Colonic mucosa (tissue), 4 donors: ENCODE measurements around the gene BACE2. TPM values are rescaled to one million over a fixed set of nuclear protein-coding genes. Genes with fewer than 3 reads are reported as not detected.

Experiments used
- DNase-seq: peaks from one replicate; pipeline ENCODE4 v3.0.0-alpha.2; 2020
- H3K27ac ChIP-seq: fragments of 200-600 bp; one replicate; pipeline ENCODE4 v1.8.0; 2021
- H3K27me3 ChIP-seq: fragments of 200-600 bp; one replicate; pipeline ENCODE4 v1.8.0; 2021
- H3K36me3 ChIP-seq: fragments of 200-600 bp; one replicate; pipeline ENCODE4 v1.8.0; 2021
- H3K4me1 ChIP-seq: fragments of 200-600 bp; one replicate; pipeline ENCODE4 v1.8.0; 2021; ENCODE audit warnings: mild to moderate bottlenecking
- H3K4me3 ChIP-seq: fragments of 200-600 bp; one replicate; pipeline ENCODE4 v1.8.0; 2021
- H3K9ac ChIP-seq, 2 donors: one replicate each; pipeline ENCODE4 v1.7.0; 2013; ENCODE audit warnings: control low read depth in 2 of 2, low read depth in 2 of 2, low read length in 2 of 2
- H3K9me3 ChIP-seq: fragments of 200-600 bp; one replicate; pipeline ENCODE4 v1.8.0; 2021
- CTCF ChIP-seq: fragments of 200-600 bp; IDR thresholded peaks from one replicate; pipeline ENCODE4 v1.8.0; 2022; ENCODE audit warnings: antibody characterized with exemption, mild to moderate bottlenecking
- intact Hi-C: fragments of 100-400 bp; cut with DNase I; formaldehyde crosslinking; loops from one replicate; pipeline ENCODE4 v1.14.1; 2022
- total RNA-seq, 2 donors: library from RNA; stranded (reverse); fragmentation: NEBNext Ultra II Directional in 1 of 2; extraction: Animal tissue kit (Norgen Biotek cat#: 25700) in 1 of 2; gene quantifications; one replicate each; pipeline ENCODE4 v1.2.1, GENCODE V29; 2021
- donor health status: healthy.
- donor health status: DM: no; HTN: no; CAD: no.
- donor health status: DM: no; HTN: no; CAD: no.

Gene BACE2
- total RNA-seq, 2 donors from 2014 or later: 69.5 to 80.2 TPM

GRCh38 chr21:41282412-41282811 is 114.5 kb downstream of the BACE2 start:
- H3K9ac ChIP-seq: no peak overlapping the region
- no peak for DNase-seq
- intact Hi-C loops: loop anchor here (2.0 to 10.0 kb wide), 5 partner anchors 80 to 492 kb away; partner anchors contain the start of gene MX2

GRCh38 chr21:41283211-41283818 is 115.4 kb downstream of the BACE2 start:
- DNase-seq: peak; percentile 64
- no peak overlapping the region for H3K4me3 ChIP-seq
- no peaks in the 10 kb centered on the region for H3K27me3 ChIP-seq
- no peak overlapping the region for H3K27ac ChIP-seq
- H3K9ac ChIP-seq: no peak overlapping the region
- H3K4me1 ChIP-seq: no peaks in the 10 kb centered on the region
- peak; percentile 77 for TF ChIP-seq CTCF
- intact Hi-C loops: loop anchor here (2.0 to 10.0 kb wide), 5 partner anchors 79 to 491 kb away; partner anchors contain the start of gene MX2
- no peaks in the 10 kb centered on the region for H3K9me3 ChIP-seq
- H3K36me3 ChIP-seq: no peaks in the 10 kb centered on the region

More at GRCh38 chr21:41282412-41282811, 114.5 kb downstream of the BACE2 start:
- H3K4me3 ChIP-seq: no peak overlapping the region
- no peaks in the 10 kb centered on the region for H3K9me3 ChIP-seq
- no peaks in the 10 kb centered on the region for H3K36me3 ChIP-seq
- no peak overlapping the region for H3K27ac ChIP-seq
- TF ChIP-seq CTCF: no peak
- no peaks in the 10 kb centered on the region for H3K27me3 ChIP-seq
- no peaks in the 10 kb centered on the region for H3K4me1 ChIP-seq

- no peaks in the 10 kb centered on the region for H3K4me1 ChIP-seq
- no peak overlapping the region for H3K27ac ChIP-seq
- H3K36me3 ChIP-seq: no peaks in the 10 kb centered on the region
- no peak overlapping the region for H3K9ac ChIP-seq
- H3K9me3 ChIP-seq: no peaks in the 10 kb centered on the region
- no peak for DNase-seq
- no peak overlapping the region for H3K4me3 ChIP-seq
- intact Hi-C loops: loop anchor here (10.0 kb wide), 3 partner anchors 165 to 485 kb away; no protein-coding TSS in a partner anchor
- no peak for TF ChIP-seq CTCF
- peaks cover 15% of the 10 kb centered on the region for H3K27me3 ChIP-seq
Observed at GRCh38 chr21:41289431-41289830, 121.5 kb downstream of the BACE2 start.

- Histone ChIP-seq H3K27ac (no peak overlapping the region), H3K4me3 (no peak overlapping the region), H3K9ac (no peak overlapping the region), H3K9me3 (no peaks in the 10 kb centered on the region), H3K27me3 (peaks cover 15% of the 10 kb centered on the region), H3K4me1 (no peaks in the 10 kb centered on the region), H3K36me3 (no peaks in the 10 kb centered on the region)
- no peak for DNase-seq
- intact Hi-C loops: no loop called here
- TF ChIP-seq CTCF: no peak
Observed at GRCh38 chr21:41290106-41290799, 122.3 kb downstream of the BACE2 start.

- TF ChIP-seq CTCF: no peak
- Histone ChIP-seq H3K9ac (no peak overlapping the region), H3K4me3 (no peak overlapping the region), H3K27me3 (peaks cover 15% of the 10 kb centered on the region), H3K36me3 (no peaks in the 10 kb centered on the region), H3K27ac (no peak overlapping the region), H3K4me1 (no peaks in the 10 kb centered on the region), H3K9me3 (no peaks in the 10 kb centered on the region)
- intact Hi-C loops: no loop called here
- DNase-seq: no peak
Observed at GRCh38 chr21:41294548-41295231, 126.7 kb downstream of the BACE2 start.
